Hepatocyte (in vitro differentiated cells): Measurements from ENCODE around the gene FFAR2. TPM values are rescaled to one million over a fixed set of nuclear protein-coding genes. Genes with fewer than 3 reads are reported as not detected.

Source experiments
- DNase-seq: peaks from one replicate; pipeline ENCODE4 v3.0.0-alpha.2; 2016; ENCODE audit warnings: low spot score
- H2AFZ ChIP-seq: fragments of 200-600 bp; sonication (generic); 2 replicates; pipeline ENCODE4 v1.6.0; 2016; ENCODE audit warnings: antibody characterized with exemption, mild to moderate bottlenecking
- H3K27ac ChIP-seq: fragments of 200-600 bp; sonication (generic); 2 replicates; pipeline ENCODE4 v1.5.1; 2016; ENCODE audit warnings: mild to moderate bottlenecking
- H3K27me3 ChIP-seq: fragments of 200-600 bp; sonication (generic); 2 replicates; pipeline ENCODE4 v1.6.1; 2016
- H3K36me3 ChIP-seq: fragments of 200-600 bp; sonication (generic); replicated peaks from 2 replicates; pipeline ENCODE4 v1.5.1; 2016; ENCODE audit warnings: low read depth; ENCODE audit not compliant: insufficient read depth
- H3K4me1 ChIP-seq: fragments of 200-600 bp; sonication (generic); 2 replicates; pipeline ENCODE4 v1.5.1; 2016; ENCODE audit warnings: mild to moderate bottlenecking, moderate library complexity; ENCODE audit not compliant: insufficient read depth
- H3K4me2 ChIP-seq: fragments of 200-600 bp; sonication (generic); 2 replicates; pipeline ENCODE4 v1.6.0; 2016
- H3K4me3 ChIP-seq: fragments of 200-600 bp; sonication (generic); 2 replicates; pipeline ENCODE4 v1.5.1; 2016; ENCODE audit warnings: mild to moderate bottlenecking
- H3K79me2 ChIP-seq: fragments of 200-600 bp; sonication (generic); 2 replicates; pipeline ENCODE4 v1.6.0; 2017; ENCODE audit warnings: mild to moderate bottlenecking
- H3K9me2 ChIP-seq: fragments of 200-600 bp; sonication (generic); replicated peaks from 2 replicates; pipeline ENCODE4 v1.6.0; 2017; ENCODE audit warnings: mild to moderate bottlenecking; ENCODE audit not compliant: insufficient read depth
- H3K9me3 ChIP-seq: fragments of 200-600 bp; sonication (generic); 2 replicates; pipeline ENCODE4 v1.5.1; 2016; ENCODE audit warnings: low read depth, mild to moderate bottlenecking
- H4K20me1 ChIP-seq: fragments of 200-600 bp; sonication (generic); 2 replicates; pipeline ENCODE4 v1.6.0; 2016; ENCODE audit warnings: mild to moderate bottlenecking; ENCODE audit not compliant: insufficient read depth, poor library complexity, severe bottlenecking
- CTCF ChIP-seq: fragments of 200-600 bp; sonication (generic); IDR thresholded peaks from 2 replicates; pipeline ENCODE4 v1.5.1; 2016; ENCODE audit warnings: antibody characterized with exemption, mild to moderate bottlenecking; ENCODE audit not compliant: poor library complexity
- EZH2 ChIP-seq: fragments of 200-600 bp; sonication (generic); IDR thresholded peaks from 2 replicates; pipeline ENCODE4 v1.6.1; 2016; ENCODE audit warnings: antibody characterized with exemption, mild to moderate bottlenecking, borderline replicate concordance
- EZH2phosphoT487 ChIP-seq: fragments of 200-600 bp; sonication (generic); IDR thresholded peaks from one replicate; pipeline ENCODE4 v1.6.1; 2018; ENCODE audit warnings: antibody characterized with exemption, mild to moderate bottlenecking, low read depth, moderate library complexity; ENCODE audit not compliant: unreplicated experiment, severe bottlenecking
- WGBS: methylation state at CpG from one replicate; pipeline ENCODE4 v1.1.6; 2016; ENCODE audit warnings: low lambda C conversion rate; ENCODE audit errors: missing lambda C conversion rate; 5-methylcytosine and 5-hydroxymethylcytosine counted together
- polyA plus RNA-seq: library from polyadenylated mRNA; unstranded; fragments of >200 nt; fragmentation: Nextera tagmentation; extraction: Ambion mirVana; gene quantifications from 2 replicates; pipeline ENCODE4 v1.2.1, GENCODE V29; 2016
- total RNA-seq: library from RNA; depleted of rRNA; stranded (reverse); fragments of >200 nt; gene quantifications from 2 replicates; pipeline ENCODE4 v1.2.3, GENCODE V29; 2014

FFAR2 gene
- total and polyA plus RNA-seq, 2 experiments from 2014 or later, result 0.20 TPM; not detected in 1

DNA sequence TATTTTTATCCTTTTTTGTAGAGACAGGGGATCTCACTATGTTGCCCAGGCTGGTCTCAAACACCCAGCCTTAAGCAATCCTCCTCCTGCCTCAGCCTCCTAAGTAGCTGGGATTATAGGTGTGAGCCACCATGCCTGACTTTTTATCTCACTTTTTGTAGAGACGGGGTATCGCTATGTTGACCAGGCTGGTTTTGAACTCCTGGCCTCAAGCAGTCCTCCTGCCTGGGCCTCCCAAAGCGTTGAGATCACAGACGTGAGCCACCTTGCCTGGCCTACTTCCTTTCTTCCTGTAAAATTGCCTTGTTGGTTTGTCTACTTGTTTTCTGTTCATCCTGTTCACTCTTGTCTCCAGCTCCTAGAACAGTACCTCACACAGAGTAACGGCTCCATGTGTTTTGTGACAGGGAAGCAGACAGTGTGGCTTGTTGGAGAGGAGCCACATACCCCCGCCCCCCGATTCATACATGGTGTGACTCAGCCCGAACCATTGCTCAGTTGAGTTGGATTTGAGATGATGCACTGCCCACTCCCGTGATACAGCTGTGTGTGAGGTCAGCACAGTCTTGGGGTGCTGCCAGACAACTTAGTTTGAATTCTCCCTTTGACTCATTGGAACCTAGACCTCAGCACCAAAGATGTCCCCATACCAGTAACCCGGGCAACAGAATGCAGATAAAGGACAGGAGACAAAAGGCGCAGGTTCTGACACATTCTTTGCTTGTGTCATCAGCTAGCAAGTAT, 43.0 kb upstream of the FFAR2 start:
- H3K27ac ChIP-seq, result peak overlapping the region; percentile 31
- no peaks in the 10 kb centered on the region for H3K79me2 ChIP-seq
- H4K20me1 ChIP-seq, result no peaks in the 10 kb centered on the region
- H3K9me3 ChIP-seq, result no peaks in the 10 kb centered on the region
- TF ChIP-seq EZH2phosphoT487 (no peak), CTCF (no peak), EZH2 (no peak)
- H3K36me3 ChIP-seq, result no peaks in the 10 kb centered on the region
- no peaks in the 10 kb centered on the region for H3K27me3 ChIP-seq
- H3K4me3 ChIP-seq, result no peak overlapping the region
- peak; percentile 62 for DNase-seq
- no peaks in the 10 kb centered on the region for H3K4me1 ChIP-seq
- WGBS, result 84% methylated on average over 11 of the region's 11 CpGs
- H2AFZ ChIP-seq, result no peak overlapping the region
- H3K9me2 ChIP-seq, result no peaks in the 10 kb centered on the region
- no peak overlapping the region for H3K4me2 ChIP-seq

- no peaks in the 10 kb centered on the region for H3K27me3 ChIP-seq
- WGBS, result 80% methylated on average over 6 of the region's 6 CpGs
- DNase-seq, result no peak
- no peaks in the 10 kb centered on the region for H4K20me1 ChIP-seq
- no peaks in the 10 kb centered on the region for H3K36me3 ChIP-seq
- no peaks in the 10 kb centered on the region for H3K4me1 ChIP-seq
- no peak overlapping the region for H3K27ac ChIP-seq
- no peak overlapping the region for H3K4me3 ChIP-seq
- no peaks in the 10 kb centered on the region for H3K9me3 ChIP-seq
- no peak overlapping the region for H3K4me2 ChIP-seq
- H3K9me2 ChIP-seq, result no peaks in the 10 kb centered on the region
- no peaks in the 10 kb centered on the region for H3K79me2 ChIP-seq
- no peak for TF ChIP-seq CTCF
- no peak for TF ChIP-seq EZH2phosphoT487
- no peak for TF ChIP-seq EZH2
- H2AFZ ChIP-seq, result no peak overlapping the region
These were observed 40.4 kb upstream of the FFAR2 start for GRCh38 chr19:35407619-35408018.

DNA sequence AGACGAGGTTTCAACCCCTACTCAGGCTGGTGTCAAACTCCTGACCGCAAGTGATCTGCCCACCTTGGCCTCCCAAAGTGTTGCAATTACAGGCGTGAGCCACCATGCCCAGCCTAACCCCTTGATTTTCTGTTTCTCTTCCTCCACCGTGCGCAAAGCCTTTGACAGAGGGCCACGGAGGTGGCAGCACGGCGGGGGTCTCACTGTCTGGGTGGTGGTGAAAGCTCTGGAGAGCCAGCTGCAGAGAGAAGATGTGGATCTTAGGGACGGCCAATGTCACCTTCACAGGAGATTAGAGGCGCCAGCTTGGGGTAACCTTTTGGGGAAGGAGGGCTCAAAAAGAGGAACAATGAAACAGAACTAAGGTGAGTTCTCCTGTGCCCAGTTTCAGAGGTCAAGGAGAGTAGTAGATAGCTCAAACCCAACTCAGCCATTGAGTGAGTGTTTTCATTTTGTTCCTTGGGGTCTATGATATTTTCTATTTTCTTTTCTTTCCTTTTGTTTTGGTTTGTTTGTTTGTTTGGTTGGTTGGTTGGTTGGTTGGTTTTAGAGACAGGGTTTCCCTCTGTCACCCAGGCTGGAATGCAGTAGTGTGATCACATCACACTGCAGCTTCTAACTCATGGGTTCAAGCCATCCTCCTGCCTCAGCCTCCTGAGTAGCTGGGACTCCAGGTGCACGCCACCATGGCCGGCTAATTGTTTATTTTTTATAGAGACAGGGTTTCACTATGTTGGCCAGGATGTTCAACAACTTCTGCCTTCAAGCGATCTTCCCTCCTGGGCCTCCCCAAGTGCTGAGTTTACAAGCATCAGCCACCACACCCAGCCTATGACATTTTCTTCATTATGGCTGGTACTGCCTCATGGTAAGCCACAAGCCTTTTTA, 39.5 kb upstream of the FFAR2 start:
- Histone ChIP-seq H3K27me3 (no peaks in the 10 kb centered on the region), H3K79me2 (no peaks in the 10 kb centered on the region), H3K27ac (no peak overlapping the region), H4K20me1 (no peaks in the 10 kb centered on the region), H3K36me3 (no peaks in the 10 kb centered on the region), H3K4me1 (no peaks in the 10 kb centered on the region), H3K9me3 (no peaks in the 10 kb centered on the region), H3K9me2 (no peaks in the 10 kb centered on the region), H3K4me2 (no peak overlapping the region), H2AFZ (no peak overlapping the region), H3K4me3 (no peak overlapping the region)
- WGBS, result 85% methylated on average over 13 of the region's 13 CpGs
- DNase-seq, result no peak
- TF ChIP-seq EZH2, result no peak
- no peak for TF ChIP-seq EZH2phosphoT487
- TF ChIP-seq CTCF, result no peak
